Neural cell (in vitro differentiated cells): ENCODE data around the gene IL10RB. TPM values are rescaled to one million over a fixed set of nuclear protein-coding genes. Genes with fewer than 3 reads are reported as not detected.

Source experiments
- H2AFZ ChIP-seq: fragments of 200-600, 300-800 bp; sonication (generic), shearing (Covaris generic); 2 replicates; pipeline ENCODE4 v1.6.0; 2014; ENCODE audit warnings: low read depth, mild to moderate bottlenecking, antibody characterized with exemption, low read length, moderate library complexity
- H3F3A ChIP-seq: fragments of 200-600 bp; shearing (Covaris generic); 2 replicates; pipeline ENCODE4 v1.6.1; 2016; ENCODE audit warnings: mild to moderate bottlenecking, moderate library complexity, mixed read lengths, antibody characterized with exemption, low read length; ENCODE audit not compliant: insufficient read depth, poor library complexity, severe bottlenecking
- H3K27ac ChIP-seq: fragments of 200-600, 300-800 bp; sonication (generic), shearing (Covaris generic); 2 replicates; pipeline ENCODE4 v1.5.1; 2014; ENCODE audit warnings: mild to moderate bottlenecking, low read length, moderate library complexity
- H3K27me3 ChIP-seq: fragments of 300-800, 200-600 bp; sonication (generic), shearing (Covaris generic); 2 replicates; pipeline ENCODE4 v1.6.0; 2014; ENCODE audit warnings: mild to moderate bottlenecking, low read depth, low read length, moderate library complexity; ENCODE audit not compliant: insufficient read depth
- H3K36me3 ChIP-seq: fragments of 300-800, 200-600 bp; sonication (generic), shearing (Covaris generic); 2 replicates; pipeline ENCODE4 v1.5.1; 2014; ENCODE audit warnings: mild to moderate bottlenecking, antibody characterized with exemption, low read length, moderate library complexity; ENCODE audit not compliant: insufficient read depth
- H3K4me2 ChIP-seq: fragments of 300-800, 200-600 bp; sonication (generic), shearing (Covaris generic); 2 replicates; pipeline ENCODE4 v1.6.0; 2014; ENCODE audit warnings: mild to moderate bottlenecking, low read length
- H3K4me3 ChIP-seq: fragments of 300-800, 200-600 bp; sonication (generic), shearing (Covaris generic); 2 replicates; pipeline ENCODE4 v1.5.1; 2014; ENCODE audit warnings: mild to moderate bottlenecking, low read length, moderate library complexity
- H3K79me2 ChIP-seq: fragments of 200-600 bp; shearing (Covaris generic); replicated peaks from 2 replicates; pipeline ENCODE4 v1.6.0; 2014; ENCODE audit warnings: mild to moderate bottlenecking, low read length, moderate library complexity; ENCODE audit not compliant: insufficient read depth
- H3K9ac ChIP-seq: fragments of 300-800, 200-600 bp; sonication (generic), shearing (Covaris generic); 2 replicates; pipeline ENCODE4 v1.6.1; 2016; ENCODE audit warnings: mild to moderate bottlenecking, low read length, mixed read lengths
- H3K9me2 ChIP-seq: fragments of 200-600 bp; shearing (Covaris generic); 2 replicates; pipeline ENCODE4 v1.6.1; 2016; ENCODE audit warnings: mild to moderate bottlenecking, low read length, mixed read lengths; ENCODE audit not compliant: insufficient read depth
- H3K9me3 ChIP-seq: fragments of 200-600, 300-800 bp; sonication (generic), shearing (Covaris generic); 2 replicates; pipeline ENCODE4 v1.6.1; 2016; ENCODE audit warnings: mild to moderate bottlenecking, mixed run types, low read length, moderate library complexity, mixed read lengths
- H4K20me1 ChIP-seq: fragments of 200-600 bp; shearing (Covaris generic); 2 replicates; pipeline ENCODE4 v1.6.1; 2016; ENCODE audit warnings: mild to moderate bottlenecking, mixed run types; ENCODE audit not compliant: insufficient read depth
- EP300 ChIP-seq: fragments of 450-650 bp; conservative IDR thresholded peaks from 2 replicates; pipeline ENCODE4 v1.6.1; 2014; ENCODE audit warnings: antibody characterized with exemption, mild to moderate bottlenecking, moderate library complexity; ENCODE audit not compliant: poor library complexity, severe bottlenecking
- EZH2 ChIP-seq: fragments of 200-600, 300-800 bp; shearing (Covaris generic), sonication (generic); IDR thresholded peaks from 2 replicates; pipeline ENCODE4 v1.6.1; 2014; ENCODE audit warnings: antibody characterized with exemption, low read length, borderline replicate concordance, mild to moderate bottlenecking; ENCODE audit not compliant: insufficient read depth, poor library complexity, severe bottlenecking
- MXI1 ChIP-seq: fragments of 450-650 bp; conservative IDR thresholded peaks from 2 replicates; pipeline ENCODE4 v1.6.1; 2014; ENCODE audit warnings: antibody characterized with exemption, mild to moderate bottlenecking; ENCODE audit not compliant: poor library complexity, severe bottlenecking
- POLR2AphosphoS5 ChIP-seq: IDR thresholded peaks from 2 replicates; pipeline ENCODE4 v1.6.1; 2012
- RAD21 ChIP-seq: fragments of 450-650 bp; conservative IDR thresholded peaks from 2 replicates; pipeline ENCODE4 v1.6.1; 2014; ENCODE audit warnings: antibody characterized with exemption, mild to moderate bottlenecking, moderate library complexity
- SMC3 ChIP-seq: fragments of 450-650 bp; conservative IDR thresholded peaks from 2 replicates; pipeline ENCODE4 v1.6.1; 2014; ENCODE audit warnings: antibody characterized with exemption, mild to moderate bottlenecking, moderate library complexity; ENCODE audit not compliant: poor library complexity
- TAF1 ChIP-seq: IDR thresholded peaks from 2 replicates; pipeline ENCODE4 v1.6.1; 2012; ENCODE audit warnings: low read depth
- polyA plus RNA-seq: library from polyadenylated mRNA; depleted of rRNA; stranded (reverse); fragments of >200 nt; gene quantifications from 2 replicates; pipeline ENCODE4 v1.2.3, GENCODE V29; 2014
- TF ChIP-seq, protein P1 (sequence below): fragments of 450-650 bp; IDR thresholded peaks from 2 replicates; pipeline ENCODE4 v1.5.1; 2014; ENCODE audit warnings: antibody characterized with exemption, mild to moderate bottlenecking, moderate library complexity; ENCODE audit not compliant: poor library complexity, severe bottlenecking
- TF ChIP-seq, protein P2 (sequence below): IDR thresholded peaks from 2 replicates; pipeline ENCODE4 v1.6.1; 2012; ENCODE audit warnings: borderline replicate concordance

Gene IL10RB
- polyA plus RNA-seq, 1 donor from 2014 or later, result 6.0 TPM

DNA sequence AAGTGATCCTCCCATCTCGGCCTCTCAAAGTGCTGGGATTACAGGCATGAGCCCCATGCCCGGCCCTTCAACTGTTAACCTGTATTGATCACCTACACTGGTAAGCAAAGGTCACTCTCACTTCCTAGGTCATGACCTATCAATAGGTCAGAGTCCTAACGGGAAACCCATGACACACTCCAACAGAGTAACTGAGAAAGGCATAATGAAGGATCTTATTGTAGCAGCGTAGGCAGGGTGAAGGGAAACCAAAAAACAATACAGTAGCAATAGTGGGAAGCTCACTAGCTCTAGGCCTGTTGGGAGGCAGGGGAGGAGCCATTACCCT, 39.1 kb downstream of the IL10RB start:
- Histone ChIP-seq H3K27me3 (no peaks in the 10 kb centered on the region), H4K20me1 (no peaks in the 10 kb centered on the region), H3K9ac (no peak overlapping the region), H3K4me2 (no peak overlapping the region), H3K9me3 (no peaks in the 10 kb centered on the region), H3K36me3 (no peaks in the 10 kb centered on the region), H3F3A (no peaks in the 10 kb centered on the region), H2AFZ (no peak overlapping the region), H3K27ac (no peak overlapping the region), H3K4me3 (no peak overlapping the region), H3K9me2 (no peaks in the 10 kb centered on the region), H3K79me2 (no peaks in the 10 kb centered on the region)
- TF ChIP-seq EZH2 (no peak), MXI1 (no peak), RAD21 (no peak), EP300 (no peak), TAF1 (no peak), SMC3 (no peak), POLR2AphosphoS5 (no peak)
- TF ChIP-seq, protein P1, sequence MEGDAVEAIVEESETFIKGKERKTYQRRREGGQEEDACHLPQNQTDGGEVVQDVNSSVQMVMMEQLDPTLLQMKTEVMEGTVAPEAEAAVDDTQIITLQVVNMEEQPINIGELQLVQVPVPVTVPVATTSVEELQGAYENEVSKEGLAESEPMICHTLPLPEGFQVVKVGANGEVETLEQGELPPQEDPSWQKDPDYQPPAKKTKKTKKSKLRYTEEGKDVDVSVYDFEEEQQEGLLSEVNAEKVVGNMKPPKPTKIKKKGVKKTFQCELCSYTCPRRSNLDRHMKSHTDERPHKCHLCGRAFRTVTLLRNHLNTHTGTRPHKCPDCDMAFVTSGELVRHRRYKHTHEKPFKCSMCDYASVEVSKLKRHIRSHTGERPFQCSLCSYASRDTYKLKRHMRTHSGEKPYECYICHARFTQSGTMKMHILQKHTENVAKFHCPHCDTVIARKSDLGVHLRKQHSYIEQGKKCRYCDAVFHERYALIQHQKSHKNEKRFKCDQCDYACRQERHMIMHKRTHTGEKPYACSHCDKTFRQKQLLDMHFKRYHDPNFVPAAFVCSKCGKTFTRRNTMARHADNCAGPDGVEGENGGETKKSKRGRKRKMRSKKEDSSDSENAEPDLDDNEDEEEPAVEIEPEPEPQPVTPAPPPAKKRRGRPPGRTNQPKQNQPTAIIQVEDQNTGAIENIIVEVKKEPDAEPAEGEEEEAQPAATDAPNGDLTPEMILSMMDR, result no peak
- TF ChIP-seq, protein P2, sequence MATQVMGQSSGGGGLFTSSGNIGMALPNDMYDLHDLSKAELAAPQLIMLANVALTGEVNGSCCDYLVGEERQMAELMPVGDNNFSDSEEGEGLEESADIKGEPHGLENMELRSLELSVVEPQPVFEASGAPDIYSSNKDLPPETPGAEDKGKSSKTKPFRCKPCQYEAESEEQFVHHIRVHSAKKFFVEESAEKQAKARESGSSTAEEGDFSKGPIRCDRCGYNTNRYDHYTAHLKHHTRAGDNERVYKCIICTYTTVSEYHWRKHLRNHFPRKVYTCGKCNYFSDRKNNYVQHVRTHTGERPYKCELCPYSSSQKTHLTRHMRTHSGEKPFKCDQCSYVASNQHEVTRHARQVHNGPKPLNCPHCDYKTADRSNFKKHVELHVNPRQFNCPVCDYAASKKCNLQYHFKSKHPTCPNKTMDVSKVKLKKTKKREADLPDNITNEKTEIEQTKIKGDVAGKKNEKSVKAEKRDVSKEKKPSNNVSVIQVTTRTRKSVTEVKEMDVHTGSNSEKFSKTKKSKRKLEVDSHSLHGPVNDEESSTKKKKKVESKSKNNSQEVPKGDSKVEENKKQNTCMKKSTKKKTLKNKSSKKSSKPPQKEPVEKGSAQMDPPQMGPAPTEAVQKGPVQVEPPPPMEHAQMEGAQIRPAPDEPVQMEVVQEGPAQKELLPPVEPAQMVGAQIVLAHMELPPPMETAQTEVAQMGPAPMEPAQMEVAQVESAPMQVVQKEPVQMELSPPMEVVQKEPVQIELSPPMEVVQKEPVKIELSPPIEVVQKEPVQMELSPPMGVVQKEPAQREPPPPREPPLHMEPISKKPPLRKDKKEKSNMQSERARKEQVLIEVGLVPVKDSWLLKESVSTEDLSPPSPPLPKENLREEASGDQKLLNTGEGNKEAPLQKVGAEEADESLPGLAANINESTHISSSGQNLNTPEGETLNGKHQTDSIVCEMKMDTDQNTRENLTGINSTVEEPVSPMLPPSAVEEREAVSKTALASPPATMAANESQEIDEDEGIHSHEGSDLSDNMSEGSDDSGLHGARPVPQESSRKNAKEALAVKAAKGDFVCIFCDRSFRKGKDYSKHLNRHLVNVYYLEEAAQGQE, result no peak

DNA sequence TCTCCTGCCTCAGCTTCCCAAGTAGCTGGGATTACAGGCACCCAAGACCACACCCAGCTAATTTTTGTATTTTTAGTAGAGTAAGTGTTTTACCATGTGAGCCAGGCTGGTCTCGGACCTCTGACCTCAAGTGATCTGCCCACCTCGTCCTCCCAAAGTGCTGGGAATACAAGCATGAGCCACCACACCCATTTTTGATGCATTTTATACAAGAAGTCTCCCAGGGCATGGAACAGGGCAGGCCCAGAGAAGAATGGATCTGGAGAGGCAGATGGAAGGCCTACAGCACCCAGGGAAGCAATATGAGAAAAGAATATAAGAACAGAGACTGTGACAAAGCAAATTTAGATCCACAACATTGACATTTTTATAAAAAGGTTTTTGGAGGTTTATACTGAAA, 39.8 kb downstream of the IL10RB start:
- no peaks in the 10 kb centered on the region for H3K79me2 ChIP-seq
- no peaks in the 10 kb centered on the region for H4K20me1 ChIP-seq
- H3K4me2 ChIP-seq, result no peak overlapping the region
- H3K36me3 ChIP-seq, result no peaks in the 10 kb centered on the region
- no peak overlapping the region for H3K27ac ChIP-seq
- H3F3A ChIP-seq, result no peaks in the 10 kb centered on the region
- TF ChIP-seq RAD21, result no peak
- TF ChIP-seq EZH2, result no peak
- no peak for TF ChIP-seq POLR2AphosphoS5
- no peak for TF ChIP-seq EP300
- TF ChIP-seq, protein P1, result no peak
- TF ChIP-seq TAF1, result no peak
- no peak for TF ChIP-seq MXI1
- TF ChIP-seq, protein P2, result no peak
- no peak for TF ChIP-seq SMC3
- H2AFZ ChIP-seq, result no peak overlapping the region
- no peaks in the 10 kb centered on the region for H3K27me3 ChIP-seq
- no peaks in the 10 kb centered on the region for H3K9me2 ChIP-seq
- no peak overlapping the region for H3K4me3 ChIP-seq
- H3K9ac ChIP-seq, result no peak overlapping the region
- H3K9me3 ChIP-seq, result no peaks in the 10 kb centered on the region
